H1 (cell line): ENCODE data around the gene C13orf42. TPM values are rescaled to one million over a fixed set of nuclear protein-coding genes. Genes with fewer than 3 reads are reported as not detected.

ENCODE experiments used
- CTCF ChIA-PET: fragments of 300-600 bp; sonication (Branson Sonifier 250); formaldehyde crosslinking; loops from one replicate; lab custom pipeline; 2021; ENCODE audit not compliant: partially characterized antibody; lab: Charles Lee
- POLR2A ChIA-PET: fragments of 300-600 bp; sonication (Branson Sonifier 250); formaldehyde crosslinking; loops from one replicate; lab custom pipeline; 2021; ENCODE audit warnings: inconsistent platforms; ENCODE audit not compliant: partially characterized antibody; lab: Charles Lee
- DNase-seq, 2 experiments: peaks; one replicate each; pipeline versions ENCODE4 v3.0.0 to v3.0.0-alpha.2; 2010 to 2022; ENCODE audit warnings: low spot score in 2 of 2, low read depth in 1 of 2, mixed read lengths in 1 of 2
- FAIRE-seq: peaks from 2 replicates; lab custom pipeline; 2011; peaks lifted over from hg19 to GRCh38; lab: Jason Lieb, UNC
- H2AFZ ChIP-seq: 2 replicates; pipeline ENCODE4 v1.8.1; 2012; ENCODE audit warnings: low read length, inconsistent platforms
- H2AK5ac ChIP-seq: 2 replicates; pipeline ENCODE4 v1.6.1; 2013; ENCODE audit warnings: low read depth, low read length
- H2BK120ac ChIP-seq: replicated peaks from 2 replicates; pipeline ENCODE3; 2013; ENCODE audit warnings: low read depth, low read length, inconsistent platforms
- H2BK12ac ChIP-seq: 2 replicates; pipeline ENCODE4 v1.6.1; 2013; ENCODE audit warnings: low read depth, low read length
- H2BK15ac ChIP-seq: 2 replicates; pipeline ENCODE4 v1.6.1; 2013; ENCODE audit warnings: low read length
- H2BK20ac ChIP-seq: 2 replicates; pipeline ENCODE4 v1.6.1; 2013; ENCODE audit warnings: low read length
- H2BK5ac ChIP-seq: 2 replicates; pipeline ENCODE4 v1.6.1; 2013; ENCODE audit warnings: low read depth, low read length
- H3K14ac ChIP-seq: 2 replicates; pipeline ENCODE4 v1.6.1; 2013; ENCODE audit warnings: inconsistent platforms; ENCODE audit not compliant: insufficient read length
- H3K18ac ChIP-seq: 2 replicates; pipeline ENCODE4 v1.6.1; 2013; ENCODE audit warnings: low read length; ENCODE audit errors: extremely low read depth
- H3K23ac ChIP-seq: 2 replicates; pipeline ENCODE4 v1.6.1; 2013; ENCODE audit warnings: inconsistent platforms; ENCODE audit not compliant: insufficient read length
- H3K23me2 ChIP-seq: 2 replicates; pipeline ENCODE4 v1.6.1; 2013; ENCODE audit warnings: low read depth, low read length
- H3K27ac ChIP-seq: 2 replicates; pipeline ENCODE4 v1.6.1; 2011; ENCODE audit warnings: low read depth, low read length, inconsistent platforms
- H3K27me3 ChIP-seq, 4 experiments: replicated peaks in 1 of 4; 1 replicate in 1 of 4; 2 replicates in 3 of 4; pipeline versions ENCODE4 v1.6.1 to v1.8.1; 2011 to 2013; ENCODE audit warnings: low read length in 3 of 4, mild to moderate bottlenecking in 3 of 4, inconsistent platforms in 2 of 4, mixed read lengths in 2 of 4, moderate library complexity in 1 of 4; ENCODE audit not compliant: control insufficient read depth in 3 of 4, insufficient read depth in 3 of 4; ENCODE audit errors: extremely low read depth in 1 of 4
- H3K36me3 ChIP-seq, 4 experiments: 2 replicates each; pipeline versions ENCODE4 v1.6.1 to v1.8.1; 2011 to 2013; ENCODE audit warnings: mild to moderate bottlenecking in 4 of 4, low read length in 3 of 4, moderate library complexity in 2 of 4, control low read depth in 1 of 4, inconsistent platforms in 1 of 4; ENCODE audit not compliant: insufficient read depth in 4 of 4, control insufficient read depth in 2 of 4
- H3K4ac ChIP-seq: replicated peaks from 2 replicates; pipeline ENCODE3; 2013; ENCODE audit warnings: low read length, low read depth, mixed read lengths, inconsistent platforms; ENCODE audit not compliant: insufficient read length
- H3K4me1 ChIP-seq, 4 experiments: replicated peaks in 1 of 4; 1 replicate in 1 of 4; 2 replicates in 3 of 4; pipeline versions ENCODE4 v1.6.1 to v1.8.1; 2011 to 2013; ENCODE audit warnings: low read length in 3 of 4, inconsistent platforms in 2 of 4, mixed read lengths in 1 of 4; ENCODE audit not compliant: insufficient read depth in 4 of 4, control insufficient read depth in 3 of 4
- H3K4me2 ChIP-seq, 2 experiments: 2 replicates each; pipeline versions ENCODE4 v1.6.1 to v1.8.1; 2011 to 2013; ENCODE audit warnings: low read depth in 2 of 2, low read length in 2 of 2, control low read depth in 1 of 2, inconsistent platforms in 1 of 2, mild to moderate bottlenecking in 1 of 2; ENCODE audit not compliant: insufficient read depth in 1 of 2
- H3K4me3 ChIP-seq, 4 experiments: fragments of 200-600, 300-600 bp in 1 of 4; sonication (generic), shearing (Covaris generic), sonication (Bioruptor Twin) in 1 of 4; 2 replicates each; pipeline versions ENCODE4 v1.5.1 to v1.8.1; 2011 to 2016; ENCODE audit warnings: low read length in 4 of 4, low read depth in 3 of 4, control low read depth in 2 of 4, inconsistent platforms in 2 of 4, mild to moderate bottlenecking in 2 of 4, mixed read lengths in 1 of 4, moderate library complexity in 1 of 4; ENCODE audit not compliant: insufficient read depth in 2 of 4; ENCODE audit errors: extremely low read depth in 1 of 4
- H3K56ac ChIP-seq: replicated peaks from 2 replicates; pipeline ENCODE3; 2013; ENCODE audit warnings: low read depth, mild to moderate bottlenecking, mixed read lengths, low read length, inconsistent platforms; ENCODE audit not compliant: insufficient read length
- H3K79me1 ChIP-seq: 2 replicates; pipeline ENCODE4 v1.6.1; 2013; ENCODE audit warnings: low read depth, low read length, control low read depth
- H3K79me2 ChIP-seq, 2 experiments: 2 replicates each; pipeline versions ENCODE4 v1.6.1 to v1.8.1; 2012 to 2013; ENCODE audit warnings: low read length in 2 of 2, mild to moderate bottlenecking in 2 of 2, inconsistent platforms in 1 of 2; ENCODE audit not compliant: insufficient read depth in 2 of 2, control insufficient read depth in 1 of 2
- H3K9ac ChIP-seq, 4 experiments: replicated peaks in 1 of 4; 1 replicate in 1 of 4; 2 replicates in 3 of 4; pipeline versions ENCODE4 v1.6.1 to v1.8.1; 2011 to 2013; ENCODE audit warnings: low read depth in 3 of 4, low read length in 3 of 4, control low read depth in 2 of 4, mild to moderate bottlenecking in 2 of 4, moderate library complexity in 2 of 4, inconsistent platforms in 1 of 4; ENCODE audit errors: extremely low read depth in 1 of 4
- H3K9me3 ChIP-seq, 2 experiments: 2 replicates each; pipeline versions ENCODE4 v1.6.1 to v1.8.1; 2012 to 2013; ENCODE audit warnings: mild to moderate bottlenecking in 2 of 2, moderate library complexity in 2 of 2, control low read depth in 1 of 2, inconsistent platforms in 1 of 2, low read depth in 1 of 2, low read length in 1 of 2, mixed read lengths in 1 of 2; ENCODE audit not compliant: insufficient read depth in 2 of 2
- H4K20me1 ChIP-seq, 2 experiments: replicated peaks in 1 of 2; 2 replicates each; pipeline versions ENCODE3 to v1.8.1; 2011 to 2013; ENCODE audit warnings: inconsistent platforms in 2 of 2, low read length in 2 of 2, mild to moderate bottlenecking in 1 of 2; ENCODE audit not compliant: insufficient read depth in 2 of 2, control insufficient read depth in 1 of 2
- H4K5ac ChIP-seq: 2 replicates; pipeline ENCODE4 v1.6.1; 2013; ENCODE audit warnings: low read length, low read depth, mixed read lengths, inconsistent platforms; ENCODE audit not compliant: insufficient read length
- H4K8ac ChIP-seq: 2 replicates; pipeline ENCODE4 v1.8.0; 2013; ENCODE audit warnings: mild to moderate bottlenecking, moderate library complexity, low read length, inconsistent platforms; ENCODE audit not compliant: insufficient read depth; ENCODE audit errors: extremely low read depth
- H4K91ac ChIP-seq: replicated peaks from 2 replicates; pipeline ENCODE3; 2013; ENCODE audit warnings: low read length, mixed read lengths, inconsistent platforms; ENCODE audit not compliant: insufficient read length
- EP300 ChIP-seq, 2 experiments: IDR thresholded peaks; 1 replicate in 1 of 2; 2 replicates in 1 of 2; pipeline ENCODE4 v1.6.1; 2011 to 2012; ENCODE audit warnings: low read depth in 2 of 2, low read length in 2 of 2, mild to moderate bottlenecking in 2 of 2, borderline replicate concordance in 1 of 2, inconsistent platforms in 1 of 2, moderate library complexity in 1 of 2
- GTF2F1 ChIP-seq: IDR thresholded peaks from 2 replicates; pipeline ENCODE4 v1.6.1; 2012; ENCODE audit warnings: low read depth, low read length, improper control_type of control experiment, borderline replicate concordance
- HDAC2 ChIP-seq, 2 experiments: fragments of 300-600 bp in 1 of 2; sonication (generic) in 1 of 2; IDR thresholded peaks; 2 replicates each; pipeline ENCODE4 v1.6.1; 2011 to 2012; ENCODE audit warnings: low read depth in 2 of 2, low read length in 2 of 2, mild to moderate bottlenecking in 2 of 2, moderate library complexity in 2 of 2, borderline replicate concordance in 1 of 2, inconsistent platforms in 1 of 2
- POU5F1 ChIP-seq: IDR thresholded peaks from 2 replicates; pipeline ENCODE4 v1.6.1; 2011; ENCODE audit warnings: low read depth, mild to moderate bottlenecking, low read length, moderate library complexity
- SP2 ChIP-seq: IDR thresholded peaks from 2 replicates; pipeline ENCODE4 v1.6.1; 2012; ENCODE audit warnings: mild to moderate bottlenecking, low read length, inconsistent platforms
- SUZ12 ChIP-seq: fragments of 200-600 bp; sonication (generic); IDR thresholded peaks from 2 replicates; pipeline ENCODE4 v1.6.1; 2012; ENCODE audit warnings: mild to moderate bottlenecking, inconsistent platforms, low read length, moderate library complexity, mixed read lengths
- WGBS, 2 experiments: shearing (Covaris generic) in 1 of 2; methylation state at CpG; one replicate each; pipeline versions ENCODE4 v1.1.6 to v1.1.7; 2013 to 2015; ENCODE audit warnings: low lambda C conversion rate in 2 of 2, mixed read lengths in 2 of 2, inconsistent platforms in 1 of 2, low coverage in 1 of 2, missing lambda C conversion rate in 1 of 2; ENCODE audit not compliant: insufficient replicate concordance in 2 of 2, insufficient coverage in 1 of 2, insufficient read length in 1 of 2; ENCODE audit errors: extremely low coverage in 1 of 2, missing lambda C conversion rate in 1 of 2; 5-methylcytosine and 5-hydroxymethylcytosine counted together
- polyA plus RNA-seq, 7 experiments: library from polyadenylated mRNA; depleted of rRNA in 3 of 7; stranded (reverse) in 5 of 7; unstranded in 2 of 7; fragments of >200 nt in 5 of 7; fragments of 200-250 nt in 2 of 7; gene quantifications; 1 replicate in 5 of 7; 2 replicates in 1 of 7; 4 replicates in 1 of 7; pipeline versions ENCODE4 v1.2.1 to v1.2.3, GENCODE V29; 2011 to 2013; ENCODE audit warnings: missing spikeins in 2 of 7, mixed read lengths in 2 of 7
- total RNA-seq: library from RNA; stranded (reverse); fragmentation: NEBNext Ultra II Directional; extraction: Animal tissue kit (Norgen Biotek cat#: 25700); gene quantifications from 2 replicates; pipeline ENCODE4 v1.2.1, GENCODE V29; 2021
- TF ChIP-seq, protein P1 (sequence below): IDR thresholded peaks from 2 replicates; pipeline ENCODE4 v1.6.1; 2012; ENCODE audit warnings: low read length, inconsistent platforms
- TF ChIP-seq, protein P2 (sequence below): IDR thresholded peaks from 2 replicates; pipeline ENCODE4 v1.6.1; 2012; ENCODE audit warnings: inconsistent platforms

C13orf42 gene
- total and polyA plus RNA-seq, 2 of the 8 experiments (the other 6 are each of a cell fraction or from before 2014, with no cell fraction given): 9.9 to 10.1 TPM

DNA sequence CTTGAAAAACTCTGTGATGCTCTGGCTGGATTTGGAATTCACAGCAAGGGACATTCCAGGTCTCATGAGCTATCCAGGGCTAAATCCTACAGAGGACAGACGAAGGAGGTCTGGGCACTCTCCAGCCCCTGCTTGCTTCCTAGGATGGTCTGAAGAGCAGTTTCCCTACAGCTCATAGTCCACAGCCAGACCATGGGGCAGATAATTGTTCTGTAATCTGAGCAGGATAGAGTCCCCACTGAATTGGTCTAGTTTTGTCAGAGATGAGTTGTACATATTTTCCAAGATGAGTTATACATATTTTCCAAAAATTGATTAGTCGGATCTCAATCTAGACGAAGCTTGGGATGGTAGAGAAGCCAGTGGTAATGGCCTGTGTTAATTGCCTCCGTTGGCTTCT is 75.6 kb downstream of the C13orf42 start:
- TF ChIP-seq, protein P1, sequence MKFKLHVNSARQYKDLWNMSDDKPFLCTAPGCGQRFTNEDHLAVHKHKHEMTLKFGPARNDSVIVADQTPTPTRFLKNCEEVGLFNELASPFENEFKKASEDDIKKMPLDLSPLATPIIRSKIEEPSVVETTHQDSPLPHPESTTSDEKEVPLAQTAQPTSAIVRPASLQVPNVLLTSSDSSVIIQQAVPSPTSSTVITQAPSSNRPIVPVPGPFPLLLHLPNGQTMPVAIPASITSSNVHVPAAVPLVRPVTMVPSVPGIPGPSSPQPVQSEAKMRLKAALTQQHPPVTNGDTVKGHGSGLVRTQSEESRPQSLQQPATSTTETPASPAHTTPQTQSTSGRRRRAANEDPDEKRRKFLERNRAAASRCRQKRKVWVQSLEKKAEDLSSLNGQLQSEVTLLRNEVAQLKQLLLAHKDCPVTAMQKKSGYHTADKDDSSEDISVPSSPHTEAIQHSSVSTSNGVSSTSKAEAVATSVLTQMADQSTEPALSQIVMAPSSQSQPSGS: no peak
- TF ChIP-seq GTF2F1 (no peak), POU5F1 (no peak), HDAC2 (IDR thresholded peaks at IDR 0.05; ENCODE audit: borderline replicate concordance in 1 of 2, low read depth in 2 of 2, low read length in 2 of 2) (no peak), SP2 (no peak), SUZ12 (no peak), EP300 (IDR thresholded peaks at IDR 0.05; ENCODE audit: borderline replicate concordance in 1 of 2, low read depth in 2 of 2, low read length in 2 of 2) (no peak)
- TF ChIP-seq, protein P2, sequence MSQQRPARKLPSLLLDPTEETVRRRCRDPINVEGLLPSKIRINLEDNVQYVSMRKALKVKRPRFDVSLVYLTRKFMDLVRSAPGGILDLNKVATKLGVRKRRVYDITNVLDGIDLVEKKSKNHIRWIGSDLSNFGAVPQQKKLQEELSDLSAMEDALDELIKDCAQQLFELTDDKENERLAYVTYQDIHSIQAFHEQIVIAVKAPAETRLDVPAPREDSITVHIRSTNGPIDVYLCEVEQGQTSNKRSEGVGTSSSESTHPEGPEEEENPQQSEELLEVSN: no peak
- no peak overlapping the region for H4K91ac ChIP-seq
- H2BK5ac ChIP-seq: no peak overlapping the region
- DNase-seq (peak in 1 of 2 experiments; percentile 10), FAIRE-seq (no peak)
- H3K23me2 ChIP-seq: no peaks in the 10 kb centered on the region
- H3K14ac ChIP-seq: no peak overlapping the region
- H3K79me1 ChIP-seq: no peaks in the 10 kb centered on the region
- no peaks in the 10 kb centered on the region for H3K27me3 ChIP-seq
- H3K18ac ChIP-seq: no peak overlapping the region
- H2AFZ ChIP-seq: no peak overlapping the region
- no peak overlapping the region for H4K5ac ChIP-seq
- POLR2A ChIA-PET: interaction anchor here (1.6 to 2.4 kb wide), 3 partner anchors 10 to 15 kb away, joined by 3 to 5 read pairs (median 4); no protein-coding TSS in a partner anchor
- no peak overlapping the region for H2BK120ac ChIP-seq
- H3K27ac ChIP-seq: no peak overlapping the region
- H3K23ac ChIP-seq: no peak overlapping the region
- no peaks in the 10 kb centered on the region for H4K20me1 ChIP-seq
- H3K4me2 ChIP-seq: no peak overlapping the region
- H3K4me3 ChIP-seq: no peak overlapping the region
- H2BK15ac ChIP-seq: no peak overlapping the region
- no peaks in the 10 kb centered on the region for H3K9me3 ChIP-seq
- CTCF ChIA-PET: interaction anchor here (1.0 to 3.2 kb wide), 6 partner anchors 9 to 85 kb away, joined by 3 to 24 read pairs (median 4); no protein-coding TSS in a partner anchor
- no peak overlapping the region for H3K4ac ChIP-seq
- H2AK5ac ChIP-seq: no peak overlapping the region
- H3K79me2 ChIP-seq: no peaks in the 10 kb centered on the region
- H3K9ac ChIP-seq: no peak overlapping the region
- H4K8ac ChIP-seq: no peak overlapping the region
- H3K56ac ChIP-seq: no peak overlapping the region
- H2BK12ac ChIP-seq: no peak overlapping the region
- H3K4me1 ChIP-seq: peaks cover 0 to 2% (median 0%) of the 10 kb centered on the region in 4 experiments; a peak in 3 of 7 replicates
- 87% methylated on average over 4 of the region's 4 CpGs; no CpG with 5 or more reads in 1 of the 2 experiments for WGBS, 2 experiments
- no peak overlapping the region for H2BK20ac ChIP-seq
- H3K36me3 ChIP-seq: no peaks in the 10 kb centered on the region
